Endothelial cell of umbilical vein (primary cell): ENCODE measurements around the gene PDCD11.

Experiments used
- CTCF ChIP-seq, 2 donors: IDR thresholded peaks; 1 replicate in 1 of 2; 2 replicates in 1 of 2; pipeline ENCODE4 v1.5.1; 2011; ENCODE audit warnings: low read length in 2 of 2, mild to moderate bottlenecking in 2 of 2, moderate library complexity in 2 of 2, control low read depth in 1 of 2, inconsistent platforms in 1 of 2, low read depth in 1 of 2; ENCODE audit not compliant: insufficient read depth in 1 of 2; ENCODE audit errors: extremely low read depth in 1 of 2
- EZH2 ChIP-seq: IDR thresholded peaks from 2 replicates; pipeline ENCODE4 v1.6.1; 2012; ENCODE audit warnings: borderline replicate concordance, low read depth, mild to moderate bottlenecking, moderate library complexity, low read length, inconsistent platforms; ENCODE audit not compliant: severe bottlenecking
- MYC ChIP-seq: IDR thresholded peaks from one replicate; pipeline ENCODE4 v1.6.1; 2011; ENCODE audit warnings: mild to moderate bottlenecking, low read depth, low read length
- POLR2A ChIP-seq: IDR thresholded peaks from 2 replicates; pipeline ENCODE4 v1.6.1; 2012; ENCODE audit warnings: low read depth, mild to moderate bottlenecking, control low read depth, low read length
- POLR2AphosphoS5 ChIP-seq: IDR thresholded peaks from 2 replicates; pipeline ENCODE4 v1.6.1; 2012; ENCODE audit warnings: low read depth, mild to moderate bottlenecking, control low read depth, low read length, moderate library complexity; ENCODE audit not compliant: insufficient read depth
- TF ChIP-seq, protein P1 (sequence below): IDR thresholded peaks from 2 replicates; pipeline ENCODE4 v1.6.1; 2011; ENCODE audit not compliant: insufficient read depth, insufficient read length

- TF ChIP-seq CTCF (IDR thresholded peaks at IDR 0.05; ENCODE audit: extremely low read depth in 1 of 2, insufficient read depth in 1 of 2, low read depth in 1 of 2, low read length in 2 of 2) (no peak), EZH2 (no peak), POLR2AphosphoS5 (no peak), MYC (no peak), POLR2A (no peak)
- TF ChIP-seq, protein P1, sequence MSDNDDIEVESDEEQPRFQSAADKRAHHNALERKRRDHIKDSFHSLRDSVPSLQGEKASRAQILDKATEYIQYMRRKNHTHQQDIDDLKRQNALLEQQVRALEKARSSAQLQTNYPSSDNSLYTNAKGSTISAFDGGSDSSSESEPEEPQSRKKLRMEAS: no peak
Measured at GRCh38 chr10:103431902-103432301, 35.5 kb downstream of the PDCD11 start.
